Heart left ventricle (tissue), 13 donors: ENCODE results near the gene SRGAP3.

Source experiments
- CTCF ChIP-seq, 12 donors: fragments of 200-600 bp; sonication (generic) in 4 of 12; IDR thresholded peaks; one replicate each; pipeline versions ENCODE4 v1.5.0 to v1.8.0; 2018 to 2022; ENCODE audit warnings: antibody characterized with exemption in 12 of 12, mild to moderate bottlenecking in 5 of 12
- POLR2A ChIP-seq, 2 donors: fragments of 450-650 bp; IDR thresholded peaks; one replicate each; pipeline ENCODE4 v1.6.1; 2017; ENCODE audit warnings: antibody characterized with exemption in 2 of 2, mild to moderate bottlenecking in 2 of 2, moderate library complexity in 2 of 2
- donor health status: ischemic (EF 13 %, LVEDD 7.1; RV severe dilation, severe dysfunction).
- donor health status: DM: no; HTN: yes; CAD: no.
- donor health status: DM: no; HTN: no; CAD: no.
- donor health status: ischemic (EF 25% LVEDD 6.9; RV normal size, moderate dysfunction).
- donor health status: ischemic (EF 25% LVEDD 5.7; RV mildly dilated, moderate dysfunction).
- donor health status: ischemic (EF 35%, LVEDD 5.7; RV mildly dilated, moderate dysfunction).
- donor health status: nonischemic (EF 11% LVEDD 7.7; RV severe dilation, severe dysfunction).
- donor health status: DM: yes; HTN: yes; CAD: no.
- donor health status: PGD.
- donor health status: ischemic (EF 29% LVEDD 5.4; RV normal size, mild dysfunction).
- donor health status: nonischemic (EF 23%, LVEDD 6.1; RV moderate dilation, normal function).

- TF ChIP-seq POLR2A (IDR thresholded peaks at IDR 0.05): no peak
- no peak for TF ChIP-seq CTCF (IDR thresholded peaks at IDR 0.05)
Measured at GRCh38 chr3:9124730-9125129, 124.7 kb downstream of the SRGAP3 start.
